ENCODE results near the gene SLC35F3.

GRCh38 chr1:234186037-234186688, 281.7 kb downstream of the SLC35F3 start:
- peak; percentile 28 to 38 for TF ChIP-seq RAD21 (IDR thresholded peaks at IDR 0.05)
- TF ChIP-seq HNF4G (IDR thresholded peaks at IDR 0.05) = peak; percentile 36
- no peak for TF ChIP-seq CTCF (IDR thresholded peaks at IDR 0.05; ENCODE audit: low read depth, low read length, missing input control)
- peak; percentile 65 for TF ChIP-seq YY1 (IDR thresholded peaks at IDR 0.05)
- TF ChIP-seq FOXA1 (IDR thresholded peaks at IDR 0.05) = peak; percentile 65
- no peak for TF ChIP-seq EGR1 (IDR thresholded peaks at IDR 0.05; ENCODE audit: low read depth in 2 of 2)
